HTR-8/SVneo (cell line): ENCODE measurements around the gene RELN.
A peak's percentile ranks its signal among the peaks of the same experiment; 100 is the strongest.

Source experiments
- DNase-seq: peaks from one replicate; pipeline ENCODE4 v3.0.0; 2011; ENCODE audit warnings: low spot score, mixed read lengths; ENCODE audit not compliant: insufficient read length
- FAIRE-seq: peaks from 2 replicates; lab custom pipeline; 2011; peaks lifted over from hg19 to GRCh38; lab: Jason Lieb, UNC

Gene RELN

DNA sequence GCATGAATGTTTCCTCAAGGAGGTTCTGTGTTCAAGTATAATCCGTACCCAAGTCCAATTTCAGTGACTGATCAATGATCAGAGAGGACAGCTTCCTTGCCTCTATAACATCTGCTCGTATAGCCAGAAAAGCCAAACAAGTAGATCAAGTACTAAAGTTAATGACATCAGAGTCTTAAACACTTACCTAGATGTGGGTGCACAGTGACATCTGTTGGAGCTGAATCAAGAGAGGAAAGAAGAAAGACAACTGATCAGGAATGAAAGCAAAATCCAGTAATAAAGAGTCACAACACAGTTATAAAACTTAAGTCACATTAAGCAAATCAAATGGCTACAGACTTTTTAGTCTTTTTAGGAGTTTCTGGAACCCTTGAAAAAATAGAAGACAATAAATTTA is 236.5 kb downstream of the RELN start:
- DNase-seq, result peak; percentile 10
- FAIRE-seq, result no peak

DNA sequence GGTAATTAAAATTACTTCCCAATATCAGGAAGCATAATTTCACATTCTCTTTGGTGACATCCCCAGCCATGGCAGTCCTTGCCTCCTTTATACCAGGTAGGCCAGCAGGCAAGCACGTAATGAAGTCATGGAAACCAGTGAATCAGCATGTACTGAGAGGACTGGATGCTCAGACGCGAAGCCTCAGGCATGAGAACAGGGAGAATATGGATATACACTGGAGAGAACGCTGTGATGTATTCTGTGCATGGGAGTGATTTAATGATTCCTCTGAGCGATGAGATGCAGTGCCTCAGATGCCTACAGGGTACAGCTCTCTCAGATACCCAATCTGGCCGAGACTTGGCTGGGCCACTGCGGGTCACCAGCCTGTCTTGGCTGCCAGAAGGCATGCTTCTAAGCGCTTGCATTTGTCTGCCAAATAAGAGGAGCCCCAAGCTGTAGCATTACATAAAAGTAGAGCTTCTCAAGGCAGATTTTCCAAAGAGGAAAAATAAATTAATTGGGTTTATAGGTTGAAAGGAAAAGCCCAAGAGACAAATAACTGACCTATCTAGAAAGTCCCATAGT is 238.1 kb downstream of the RELN start:
- no peak for DNase-seq
- FAIRE-seq, result no peak

DNA sequence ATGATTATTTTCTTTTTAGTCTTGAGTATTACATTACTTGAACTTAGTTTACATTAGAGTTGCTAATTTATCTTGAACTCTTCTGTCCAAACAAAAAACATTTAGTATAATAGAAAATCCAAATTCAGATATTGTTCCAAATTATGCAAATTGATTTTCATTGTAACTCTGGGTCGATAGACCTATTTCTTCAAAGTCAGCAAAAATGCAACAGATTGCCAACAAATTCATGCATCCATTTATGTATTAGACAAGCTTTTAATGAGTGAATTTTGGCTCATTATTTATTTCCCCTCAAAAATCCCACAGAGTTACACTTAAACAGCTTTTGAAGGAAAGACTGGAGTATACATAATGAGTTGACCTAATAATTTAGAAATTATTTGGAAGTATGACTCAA is 240.8 kb downstream of the RELN start:
- DNase-seq, result no peak
- no peak for FAIRE-seq

DNA sequence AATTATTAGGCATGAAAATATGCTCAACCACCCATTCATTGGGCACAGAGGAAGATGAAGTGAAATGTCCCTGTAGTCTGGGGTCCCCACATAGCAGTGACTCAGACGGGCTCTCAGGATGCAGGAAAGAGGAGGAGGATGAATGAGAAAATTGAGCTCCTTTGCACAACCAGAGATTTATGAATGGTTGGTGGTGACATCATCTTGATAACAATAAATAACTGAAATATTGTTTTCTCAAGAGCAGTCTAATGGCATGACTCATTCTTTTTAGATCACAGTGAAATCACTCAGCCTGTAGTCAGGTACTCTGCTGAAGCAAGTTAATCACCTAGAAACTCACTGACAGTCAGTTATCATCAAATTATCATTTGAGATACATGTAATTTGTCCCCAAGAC is 254.1 kb downstream of the RELN start:
- DNase-seq, result peak; percentile 24

DNA sequence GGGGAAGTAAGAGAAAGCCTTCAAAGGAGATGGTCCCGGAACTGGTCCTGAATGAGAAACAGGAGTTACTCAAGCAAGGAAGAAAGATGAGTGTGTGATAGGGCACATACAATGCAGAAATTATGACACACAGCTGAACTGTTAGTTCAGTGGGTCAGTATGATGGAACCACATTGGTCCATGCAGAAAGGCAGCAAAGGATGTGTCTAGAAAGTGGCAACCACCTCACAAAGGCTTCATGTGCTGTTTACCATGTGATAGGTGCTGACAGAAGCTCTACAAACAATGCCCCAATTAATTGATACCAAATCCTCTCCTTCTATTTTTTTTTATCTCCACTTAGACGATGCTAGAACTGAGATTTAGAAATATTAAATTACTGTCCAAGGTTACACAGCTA is 258.3 kb downstream of the RELN start:
- DNase-seq, result no peak
- FAIRE-seq, result no peak

More for the DNA sequence above, 254.1 kb downstream of the RELN start:
- no peak for FAIRE-seq

DNA sequence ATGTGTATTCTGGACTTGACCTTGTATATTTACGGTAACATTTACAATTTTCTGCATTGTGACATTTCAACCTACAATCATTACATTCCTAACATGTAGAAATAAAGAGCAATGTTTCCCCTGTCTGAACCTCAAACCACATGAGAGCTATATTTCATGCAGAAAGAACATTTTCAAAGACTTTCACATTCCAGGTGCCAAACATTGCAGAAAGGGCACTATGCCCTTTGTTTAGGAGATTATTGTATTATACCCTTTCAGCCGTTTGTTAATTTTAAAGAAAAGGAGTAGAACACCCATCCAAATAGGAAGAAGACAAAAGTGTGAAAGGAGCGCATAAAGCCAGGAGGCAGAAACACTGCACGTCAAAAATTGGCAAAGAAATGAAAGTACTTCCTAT is 260.4 kb downstream of the RELN start:
- no peak for DNase-seq
- FAIRE-seq, result no peak

DNA sequence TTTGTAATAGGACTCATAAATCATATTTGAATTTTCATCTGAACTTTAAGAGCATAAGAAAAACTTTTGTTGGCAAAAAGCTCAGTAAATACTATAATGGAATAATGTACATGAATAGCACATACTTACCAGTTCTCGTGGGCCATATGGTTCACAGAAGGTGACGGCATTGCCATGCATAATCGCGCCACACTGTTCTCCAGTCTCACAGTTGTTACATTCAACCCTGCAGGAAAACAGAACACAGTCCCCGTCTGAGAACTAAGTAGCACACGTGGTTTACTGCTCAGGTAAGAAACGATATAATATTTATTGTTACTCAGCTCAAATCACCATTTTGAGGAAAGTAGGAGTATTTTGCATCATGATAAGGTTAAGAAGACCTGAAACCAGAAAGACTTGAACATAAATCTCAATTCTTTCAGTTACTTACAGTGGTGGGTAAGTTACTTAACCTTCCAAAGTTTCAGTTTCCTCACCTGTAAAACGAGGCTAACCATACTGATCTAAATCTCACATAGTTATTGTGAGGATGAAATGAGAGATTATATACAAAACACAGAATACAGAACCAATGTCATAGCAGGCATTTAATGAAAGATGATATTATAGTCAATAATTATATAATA is 261.4 kb downstream of the RELN start:
- no peak for DNase-seq
- FAIRE-seq, result no peak

DNA sequence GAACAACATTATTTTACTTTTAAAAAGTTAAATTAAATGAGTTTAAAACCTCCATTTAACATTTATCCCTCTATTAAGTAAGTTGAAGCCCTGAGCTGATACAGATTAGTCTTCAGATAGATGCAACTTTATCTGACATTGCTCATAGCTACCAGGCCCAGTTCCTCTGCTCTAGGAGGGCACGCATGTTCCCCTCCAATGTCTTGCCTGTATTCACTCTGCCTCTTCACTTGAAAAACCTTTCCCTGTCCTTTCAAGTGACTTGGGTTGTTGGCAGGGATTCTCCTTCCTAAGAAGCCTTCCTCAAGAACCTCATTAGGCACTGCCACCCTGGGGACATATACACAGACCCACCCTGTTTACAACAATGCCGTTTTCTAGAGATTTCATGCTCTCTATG is 270.4 kb downstream of the RELN start:
- no peak for DNase-seq
- no peak for FAIRE-seq

DNA sequence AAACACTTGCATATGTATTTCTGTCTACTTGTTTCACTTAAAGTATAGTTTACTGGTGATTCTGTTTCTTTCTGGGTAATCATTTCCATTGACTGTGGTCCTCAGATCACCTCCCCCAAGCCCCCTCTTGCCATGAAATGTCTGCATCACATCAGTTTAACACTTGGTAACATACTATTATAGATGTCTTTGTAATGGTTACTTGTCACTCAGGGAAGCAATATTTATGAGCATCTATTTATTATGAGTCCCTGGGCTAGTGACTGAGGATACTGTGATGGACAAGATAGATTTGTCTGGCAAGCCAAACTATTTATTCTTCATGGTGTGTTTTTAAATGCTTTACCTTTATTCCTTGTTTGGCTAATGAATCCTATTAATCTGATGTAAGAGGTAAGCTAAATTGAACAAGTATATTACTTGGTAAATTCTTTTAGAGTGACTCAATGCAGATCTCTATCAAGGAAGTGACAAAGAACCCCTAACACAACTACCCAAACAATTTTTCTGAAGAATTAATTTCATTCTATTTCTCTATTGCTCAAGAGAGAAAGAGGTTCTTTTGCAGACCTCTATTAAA is 270.9 kb downstream of the RELN start:
- no peak for FAIRE-seq
- no peak for DNase-seq

DNA sequence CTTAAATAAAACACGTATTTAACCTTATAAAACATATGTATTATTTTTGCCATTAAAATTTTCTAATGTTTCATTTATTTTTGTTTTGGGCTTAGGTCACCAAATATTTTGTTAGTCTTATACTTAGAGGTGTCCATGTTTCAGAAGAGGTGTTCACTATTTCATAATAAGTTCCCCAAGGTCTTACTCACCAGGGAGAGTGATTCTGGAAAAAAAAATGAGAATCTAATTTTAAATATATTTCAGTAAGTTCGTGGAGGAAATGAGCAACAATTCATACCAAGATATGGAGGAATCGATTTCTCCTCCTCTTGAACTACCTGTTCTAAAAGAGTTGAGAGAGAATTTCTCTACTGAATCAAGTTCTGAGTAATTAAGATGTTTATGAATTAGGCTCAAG is 271.9 kb downstream of the RELN start:
- DNase-seq (no peak), FAIRE-seq (no peak)

DNA sequence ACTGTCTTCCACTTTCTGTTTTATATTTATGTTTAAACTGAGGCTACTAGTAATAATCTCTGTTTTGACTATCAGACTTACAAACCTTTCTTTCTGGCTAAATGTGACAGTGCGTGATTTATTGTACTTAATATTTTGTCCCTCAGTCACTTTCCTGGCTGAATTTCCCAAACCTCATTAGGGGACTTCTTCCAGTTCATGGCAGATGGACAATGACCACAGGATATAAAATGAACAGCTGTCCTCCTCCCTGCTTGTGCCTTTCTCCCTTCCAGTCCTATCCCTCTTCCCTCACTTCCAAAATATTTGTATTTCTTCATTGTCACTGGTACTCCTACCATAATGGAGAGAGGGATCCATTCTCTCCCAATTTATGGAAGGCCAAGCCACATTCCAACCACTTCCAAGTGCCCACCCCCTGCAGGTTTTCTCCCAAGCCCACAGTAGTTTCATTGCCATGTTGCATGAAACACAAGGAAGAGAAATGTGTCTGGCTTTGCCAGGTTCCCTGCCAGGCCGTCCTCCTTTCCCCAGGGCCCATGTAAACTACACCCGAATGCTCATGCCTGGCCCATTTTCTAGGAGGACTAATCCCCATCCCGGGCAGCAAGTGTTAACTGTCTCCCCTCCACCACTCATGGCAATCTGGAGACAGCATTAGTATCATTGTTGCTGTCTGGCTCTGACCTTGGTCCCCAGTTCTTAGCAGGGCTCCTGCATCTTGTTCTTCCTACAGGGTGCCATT is 273.9 kb downstream of the RELN start:
- FAIRE-seq (no peak), DNase-seq (no peak)

DNA sequence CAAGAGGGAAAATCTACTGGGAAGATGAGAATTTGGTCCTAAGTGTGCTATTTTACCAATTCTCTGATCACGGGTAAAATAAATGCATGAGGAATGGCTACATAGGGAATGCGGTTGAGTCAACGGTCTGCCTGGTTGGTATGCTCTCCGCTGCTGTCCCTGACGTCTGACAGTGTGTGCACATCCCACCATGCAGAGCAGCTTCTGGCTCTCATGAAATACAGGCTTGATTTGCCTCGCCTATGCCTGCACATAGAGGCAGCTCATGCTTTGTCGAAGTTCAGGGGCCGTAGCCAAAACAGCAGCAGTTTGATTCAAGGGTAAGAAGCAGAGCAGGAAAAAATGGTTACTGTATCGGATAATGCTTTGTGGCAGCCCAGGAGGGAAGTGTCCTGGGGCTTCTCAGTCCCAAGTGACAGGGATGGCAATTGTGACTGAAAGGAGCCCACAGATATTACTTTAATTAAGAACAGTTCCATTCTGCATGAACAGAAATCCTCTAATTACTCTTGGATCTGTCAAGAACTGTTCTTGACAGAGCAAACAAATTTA is 275.0 kb downstream of the RELN start:
- FAIRE-seq, result no peak
- DNase-seq, result no peak

DNA sequence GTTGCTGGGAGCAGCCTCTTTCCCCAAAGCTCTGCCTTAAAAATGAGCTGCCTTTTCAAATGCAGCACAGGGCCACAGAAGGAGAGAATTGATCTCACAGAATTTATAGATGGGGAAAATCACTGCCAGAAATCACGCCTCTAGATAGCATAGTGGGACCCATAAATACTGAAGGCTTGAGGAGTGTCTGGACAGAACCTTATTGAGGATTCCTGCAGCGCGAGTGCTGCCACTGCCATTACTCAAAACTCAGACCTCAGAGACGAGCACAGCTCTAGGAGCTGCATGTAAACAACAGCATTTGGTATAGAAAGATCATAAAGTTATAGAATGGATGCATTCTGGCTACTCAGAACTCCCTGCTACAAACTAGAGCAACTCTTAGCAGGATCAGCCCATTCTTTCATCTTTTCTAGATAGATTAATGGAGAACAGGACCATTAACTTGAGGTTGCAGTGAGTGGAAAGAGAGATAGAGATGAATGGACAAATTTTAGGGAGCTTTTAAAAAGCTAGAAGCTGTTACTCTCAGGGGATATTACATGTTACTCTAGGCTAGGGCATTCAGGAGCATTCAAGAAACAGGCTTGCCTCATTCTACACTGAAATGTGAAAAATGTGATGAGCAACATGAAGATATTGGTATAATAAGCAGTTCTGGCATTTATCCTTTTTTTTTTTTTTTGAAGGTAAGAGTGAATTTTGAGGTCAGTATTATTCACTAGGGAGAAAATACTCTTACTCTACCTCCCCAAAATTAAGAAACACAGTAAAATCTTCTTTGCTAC is 276.3 kb downstream of the RELN start:
- DNase-seq, result no peak
- no peak for FAIRE-seq

DNA sequence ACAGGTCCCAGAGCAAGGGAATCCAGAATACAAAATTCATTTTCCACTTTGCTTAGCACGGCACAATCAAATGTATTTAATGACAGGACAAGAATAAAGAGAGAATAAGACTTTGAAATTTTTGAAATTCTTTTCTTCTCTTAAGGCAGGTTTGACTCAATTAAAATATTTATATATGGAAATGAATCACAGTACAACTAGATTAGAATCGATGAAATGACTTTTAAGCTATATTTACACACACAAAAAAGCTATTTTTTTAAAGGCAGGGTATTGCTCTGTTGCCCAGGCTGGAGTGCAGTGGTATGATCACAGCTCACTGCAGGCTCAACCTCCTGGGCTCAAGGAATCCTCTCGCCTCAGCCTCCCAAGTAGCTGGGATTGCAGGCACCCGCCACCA is 278.0 kb downstream of the RELN start:
- FAIRE-seq, result no peak
- DNase-seq, result no peak

DNA sequence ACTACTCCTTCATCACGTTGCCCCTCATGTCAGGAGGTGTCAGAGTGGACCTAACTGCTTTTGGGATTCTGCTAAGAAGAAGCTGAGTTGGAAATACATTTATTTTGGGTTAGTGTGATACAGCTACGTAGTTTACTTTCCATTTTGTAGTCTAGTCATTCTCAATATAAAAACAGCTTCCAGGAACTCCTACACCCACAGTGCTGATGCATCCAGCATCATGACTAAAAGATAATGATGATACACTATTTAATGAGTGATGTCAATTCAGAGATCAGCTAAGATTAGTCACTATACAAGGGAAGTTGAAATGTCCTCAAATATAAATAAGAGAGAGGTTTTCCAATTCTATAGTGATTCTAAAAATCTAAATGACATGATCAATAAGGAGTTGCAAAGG is 279.2 kb downstream of the RELN start:
- FAIRE-seq (no peak), DNase-seq (no peak)

DNA sequence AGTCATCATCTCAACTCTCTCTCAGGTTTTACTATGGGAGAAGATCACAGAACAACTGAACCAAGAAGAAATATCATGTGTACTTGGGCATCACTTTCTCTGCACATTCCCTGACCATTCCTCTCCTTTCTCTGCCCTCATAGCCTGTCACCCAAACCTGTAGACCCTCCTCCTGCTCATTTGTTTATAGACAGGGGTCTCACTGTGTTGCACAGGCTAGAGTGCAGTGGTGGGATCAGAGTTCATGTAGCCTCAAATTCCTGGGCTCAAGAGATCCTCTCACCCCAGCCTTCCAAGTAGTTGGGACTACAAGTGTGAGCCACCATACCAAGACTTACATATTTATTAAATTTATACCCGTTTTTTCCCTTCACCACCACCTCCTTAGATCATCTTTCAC is 282.7 kb downstream of the RELN start:
- FAIRE-seq, result no peak

DNA sequence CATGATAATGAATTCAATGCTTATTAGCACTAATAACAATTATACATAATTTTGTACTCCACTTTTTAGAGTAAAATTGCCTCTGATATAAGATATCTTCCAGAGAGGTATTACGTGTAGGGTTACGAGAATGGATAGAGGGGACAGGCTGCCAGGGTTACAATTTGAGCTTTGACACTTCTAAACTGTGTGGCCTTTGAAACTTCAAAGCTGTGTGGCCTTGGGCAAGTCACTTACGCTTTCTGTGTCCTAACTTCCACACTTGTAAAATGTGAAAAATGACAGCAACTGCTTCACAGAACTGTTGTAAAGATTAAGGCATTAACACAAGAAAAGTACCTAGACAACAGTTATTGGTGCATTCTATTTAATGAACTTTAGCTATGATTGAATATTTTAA is 283.9 kb downstream of the RELN start:
- FAIRE-seq, result no peak
- no peak for DNase-seq

More for the DNA sequence above, 282.7 kb downstream of the RELN start:
- no peak for DNase-seq

DNA sequence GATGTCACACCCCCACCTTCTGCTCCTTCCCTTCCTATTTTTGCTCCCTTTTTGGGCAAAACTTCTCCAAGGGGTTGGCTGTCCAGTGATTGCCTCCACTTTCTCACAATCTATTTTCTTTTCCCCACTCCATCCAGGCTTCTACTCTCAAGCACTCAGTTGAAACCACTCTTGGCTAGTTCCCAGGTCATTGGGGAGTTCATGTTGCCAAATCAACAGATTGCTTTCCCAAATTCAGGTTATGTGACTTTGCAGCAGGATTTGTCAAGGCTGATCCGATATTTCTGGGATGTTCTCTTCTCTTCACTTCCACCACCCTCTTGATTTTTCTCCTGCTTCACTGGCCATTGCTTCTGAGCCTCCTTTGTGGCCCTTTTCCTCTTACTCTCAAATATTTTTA is 284.8 kb downstream of the RELN start:
- DNase-seq, result no peak
- no peak for FAIRE-seq

DNA sequence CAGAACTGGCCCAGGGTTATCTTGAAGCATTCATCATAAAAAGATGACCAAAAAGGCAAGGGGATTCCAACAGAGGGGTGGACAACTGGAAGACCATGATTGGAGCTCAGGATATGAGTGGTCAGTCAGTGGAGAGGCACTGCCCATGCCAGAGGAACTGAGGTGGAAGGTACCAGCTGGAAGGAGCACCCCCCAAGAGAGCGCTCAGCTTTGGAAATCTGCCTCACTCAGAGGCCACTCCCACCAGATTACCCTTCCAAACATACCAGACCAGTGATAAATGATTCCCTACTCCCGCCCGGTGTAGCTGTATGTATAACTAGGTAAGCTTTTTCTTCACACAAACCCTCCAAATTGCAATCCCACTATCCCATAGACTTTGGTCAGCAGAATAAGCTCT is 286.5 kb downstream of the RELN start:
- no peak for FAIRE-seq

DNA sequence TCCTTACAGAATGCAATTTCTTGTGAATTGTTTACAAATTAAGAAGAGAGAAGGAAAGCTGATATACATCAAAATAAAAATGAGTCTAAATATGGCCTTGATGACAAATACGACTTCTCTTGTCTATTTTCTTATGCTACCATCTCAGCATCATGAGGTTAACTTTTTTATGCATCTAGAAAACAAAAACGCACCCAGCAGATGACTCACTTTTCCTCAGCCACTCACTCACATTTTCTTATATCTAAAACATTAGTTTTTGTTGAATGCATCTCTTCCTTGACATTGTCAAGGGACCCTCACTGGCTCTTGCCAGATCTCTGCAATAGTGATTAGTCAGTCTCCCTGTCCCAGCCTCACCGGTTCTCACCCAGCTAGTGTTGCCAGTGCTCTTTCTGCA is 287.0 kb downstream of the RELN start:
- no peak for DNase-seq

More for the DNA sequence above, 286.5 kb downstream of the RELN start:
- no peak for DNase-seq

More for the DNA sequence above, 287.0 kb downstream of the RELN start:
- FAIRE-seq, result no peak
